ENCODE data around the gene SCRN2.

DNA sequence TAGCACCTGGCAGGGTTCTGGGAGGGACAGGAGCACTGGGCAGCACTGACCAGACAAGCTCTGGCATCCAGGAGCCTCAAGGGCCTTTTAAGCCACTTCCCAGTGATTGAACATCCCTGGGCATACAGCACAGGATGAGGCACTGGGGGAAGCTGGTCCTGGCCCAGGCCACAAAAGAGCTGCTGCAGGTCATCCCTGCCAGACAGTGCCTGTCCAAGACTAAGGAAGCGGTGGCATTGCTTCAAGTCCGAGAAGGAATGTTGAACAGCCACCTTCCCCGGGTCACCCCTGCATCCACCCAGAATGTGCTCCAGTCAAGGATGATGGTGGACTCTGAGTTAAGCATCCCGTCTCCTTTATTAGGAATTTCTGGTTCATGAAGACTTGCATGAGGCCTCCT is 18.3 kb downstream of the SCRN2 start:
- TF ChIP-seq, protein P1, sequence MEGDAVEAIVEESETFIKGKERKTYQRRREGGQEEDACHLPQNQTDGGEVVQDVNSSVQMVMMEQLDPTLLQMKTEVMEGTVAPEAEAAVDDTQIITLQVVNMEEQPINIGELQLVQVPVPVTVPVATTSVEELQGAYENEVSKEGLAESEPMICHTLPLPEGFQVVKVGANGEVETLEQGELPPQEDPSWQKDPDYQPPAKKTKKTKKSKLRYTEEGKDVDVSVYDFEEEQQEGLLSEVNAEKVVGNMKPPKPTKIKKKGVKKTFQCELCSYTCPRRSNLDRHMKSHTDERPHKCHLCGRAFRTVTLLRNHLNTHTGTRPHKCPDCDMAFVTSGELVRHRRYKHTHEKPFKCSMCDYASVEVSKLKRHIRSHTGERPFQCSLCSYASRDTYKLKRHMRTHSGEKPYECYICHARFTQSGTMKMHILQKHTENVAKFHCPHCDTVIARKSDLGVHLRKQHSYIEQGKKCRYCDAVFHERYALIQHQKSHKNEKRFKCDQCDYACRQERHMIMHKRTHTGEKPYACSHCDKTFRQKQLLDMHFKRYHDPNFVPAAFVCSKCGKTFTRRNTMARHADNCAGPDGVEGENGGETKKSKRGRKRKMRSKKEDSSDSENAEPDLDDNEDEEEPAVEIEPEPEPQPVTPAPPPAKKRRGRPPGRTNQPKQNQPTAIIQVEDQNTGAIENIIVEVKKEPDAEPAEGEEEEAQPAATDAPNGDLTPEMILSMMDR (IDR thresholded peaks at IDR 0.05): no peak
- no peak for TF ChIP-seq EZH2 (IDR thresholded peaks at IDR 0.05)
- TF ChIP-seq EZH2phosphoT487 (IDR thresholded peaks at IDR 0.05): no peak
